OCI-LY7 (cell line): ENCODE results near the gene DHRS12. TPM values are rescaled to one million over a fixed set of nuclear protein-coding genes. Genes with fewer than 3 reads are reported as not detected.
A peak's percentile ranks its signal among the peaks of the same experiment; 100 is the strongest.

Source experiments
- BruUV-seq: library from RNA; stranded (reverse); fragments of 400-500 nt; replicated peaks from 2 replicates; lab custom pipeline; 2021; lab: Mats Ljungman, UMichigan
- CTCF ChIA-PET: fragments of 300-600 bp; sonication (Branson Sonifier 250); formaldehyde crosslinking; loops from one replicate; lab custom pipeline; 2022; ENCODE audit warnings: antibody characterized with exemption; ENCODE audit not compliant: unreplicated experiment; lab: Charles Lee
- POLR2A ChIA-PET: fragments of 300-600 bp; sonication (Branson Sonifier 250); formaldehyde crosslinking; loops from one replicate; lab custom pipeline; 2022; ENCODE audit warnings: antibody characterized with exemption; lab: Charles Lee
- DNase-seq: peaks from one replicate; pipeline ENCODE4 v3.0.0-alpha.2; 2015; ENCODE audit warnings: low spot score
- H2AFZ ChIP-seq: fragments of 200-600 bp; sonication (generic), shearing (Covaris generic); 2 replicates; pipeline ENCODE4 v1.6.1; 2014; ENCODE audit warnings: mild to moderate bottlenecking, antibody characterized with exemption, low read length, moderate library complexity
- H3K27ac ChIP-seq: fragments of 200-600 bp; sonication (generic); 2 replicates; pipeline ENCODE4 v1.5.1; 2014; ENCODE audit warnings: mixed run types, low read depth, mild to moderate bottlenecking, moderate library complexity, low read length, inconsistent platforms; ENCODE audit not compliant: poor library complexity, severe bottlenecking
- H3K36me3 ChIP-seq: fragments of 200-600 bp; sonication (generic); 2 replicates; pipeline ENCODE4 v1.6.1; 2014; ENCODE audit warnings: mild to moderate bottlenecking, antibody characterized with exemption, low read length, moderate library complexity, mixed read lengths; ENCODE audit not compliant: insufficient read depth
- H3K4me1 ChIP-seq: fragments of 200-600 bp; sonication (generic); 2 replicates; pipeline ENCODE4 v1.5.1; 2014; ENCODE audit warnings: mild to moderate bottlenecking, low read length; ENCODE audit not compliant: insufficient read depth, poor library complexity, severe bottlenecking
- H3K4me2 ChIP-seq: fragments of 200-600 bp; sonication (generic); 2 replicates; pipeline ENCODE4 v1.6.1; 2014; ENCODE audit warnings: mild to moderate bottlenecking, low read length
- H3K4me3 ChIP-seq: fragments of 200-600 bp; sonication (generic); 2 replicates; pipeline ENCODE4 v1.5.1; 2014; ENCODE audit warnings: mild to moderate bottlenecking, low read depth, low read length; ENCODE audit not compliant: poor library complexity, severe bottlenecking
- H3K79me2 ChIP-seq: fragments of 200-600 bp; sonication (generic); 2 replicates; pipeline ENCODE4 v1.6.1; 2016; ENCODE audit warnings: low read depth, mild to moderate bottlenecking, low read length, moderate library complexity, mixed read lengths; ENCODE audit not compliant: insufficient read depth
- H3K9me2 ChIP-seq: fragments of 200-600 bp; sonication (generic); 2 replicates; pipeline ENCODE4 v1.6.1; 2016; ENCODE audit warnings: mild to moderate bottlenecking, low read length, mixed read lengths; ENCODE audit not compliant: insufficient read depth
- H3K9me3 ChIP-seq: fragments of 200-600 bp; sonication (generic); 2 replicates; pipeline ENCODE4 v1.6.1; 2014; ENCODE audit warnings: mild to moderate bottlenecking, mixed run types, low read length, mixed read lengths
- H4K20me1 ChIP-seq: fragments of 200-600 bp; sonication (generic); 2 replicates; pipeline ENCODE4 v1.6.1; 2014; ENCODE audit warnings: mild to moderate bottlenecking, antibody characterized with exemption, low read length, moderate library complexity, mixed read lengths; ENCODE audit not compliant: insufficient read depth
- CTCF ChIP-seq: fragments of 200-600 bp; sonication (generic); conservative IDR thresholded peaks from 2 replicates; pipeline ENCODE4 v1.5.1; 2014; ENCODE audit warnings: mild to moderate bottlenecking, antibody characterized with exemption, low read length, moderate library complexity, mixed read lengths
- EZH2phosphoT487 ChIP-seq: fragments of 200-600 bp; sonication (generic); IDR thresholded peaks from 2 replicates; pipeline ENCODE4 v1.6.1; 2018; ENCODE audit warnings: low read depth, borderline replicate concordance, mild to moderate bottlenecking, mixed run types, antibody characterized with exemption, low read length, moderate library complexity, mixed read lengths
- intact Hi-C: fragments of 100-400 bp; cut with micrococcal nuclease; formaldehyde crosslinking; loops from one replicate; pipeline ENCODE4 v1.10.0; 2022; ENCODE audit not compliant: unreplicated experiment
- total RNA-seq, 2 experiments: library from RNA; depleted of rRNA in 1 of 2; stranded (reverse); fragments of >200 nt in 1 of 2; shearing (Covaris generic) in 1 of 2; gene quantifications; 2 replicates each; pipeline ENCODE4 v1.2.3, GENCODE V29; 2014 to 2022

DHRS12 gene
- total RNA-seq, 2 experiments from 2014 or later = 3.5 to 11.9 TPM

GRCh38 chr13:51815848-51816247, 11.9 kb upstream of the DHRS12 start:
- Histone ChIP-seq H3K9me2 (no peaks in the 10 kb centered on the region), H2AFZ (peak overlapping the region; percentile 87; the same call in 1 of the 2 replicates), H3K9me3 (no peaks in the 10 kb centered on the region), H3K4me3 (no peak overlapping the region), H3K4me2 (peak overlapping the region; percentile 79), H3K36me3 (no peaks in the 10 kb centered on the region), H3K4me1 (peaks cover 83% of the 10 kb centered on the region), H4K20me1 (no peaks in the 10 kb centered on the region), H3K79me2 (no peaks in the 10 kb centered on the region), H3K27ac (no peak overlapping the region)
- no TSS peak for BruUV-seq
- intact Hi-C loops = loop anchor here (1.0 to 5.0 kb wide), 4 partner anchors 16 to 311 kb away; no protein-coding TSS in a partner anchor
- no peak for TF ChIP-seq EZH2phosphoT487
- TF ChIP-seq CTCF = no peak
- ChIA-PET CTCF (interaction anchor here (0.6 to 5.0 kb wide), 6 partner anchors 12 to 378 kb away, joined by 4 to 79 read pairs (median 6); partner anchors contain the start of gene TMEM272), POLR2A (interaction anchor here (0.6 to 8.1 kb wide), 7 partner anchors 9 to 531 kb away, joined by 3 to 147 read pairs (median 6); partner anchors contain the start of gene INTS6)
- no peak for DNase-seq

GRCh38 chr13:51814825-51815650, 11.1 kb upstream of the DHRS12 start:
- peak overlapping the region; percentile 87 for H2AFZ ChIP-seq
- peaks cover 82% of the 10 kb centered on the region for H3K4me1 ChIP-seq
- no peaks in the 10 kb centered on the region for H4K20me1 ChIP-seq
- intact Hi-C loops = loop anchor here (1.0 to 5.0 kb wide), 5 partner anchors 17 to 642 kb away; partner anchors contain the start of gene CKAP2
- no peaks in the 10 kb centered on the region for H3K79me2 ChIP-seq
- H3K4me2 ChIP-seq = peak overlapping the region; percentile 79
- H3K4me3 ChIP-seq = peak overlapping the region; percentile 47
- H3K9me2 ChIP-seq = no peaks in the 10 kb centered on the region
- BruUV-seq = no TSS peak
- ChIA-PET CTCF (interaction anchor here (0.6 to 5.0 kb wide), 8 partner anchors 12 to 592 kb away, joined by 3 to 79 read pairs (median 5); partner anchors contain the start of gene TMEM272), POLR2A (interaction anchor here (0.6 to 8.1 kb wide), 8 partner anchors 10 to 361 kb away, joined by 3 to 147 read pairs (median 6); partner anchors contain the start of gene INTS6)
- peak; percentile 90 for DNase-seq
- H3K36me3 ChIP-seq = no peaks in the 10 kb centered on the region
- TF ChIP-seq CTCF (peak; percentile 96), EZH2phosphoT487 (no peak)
- peak overlapping the region; percentile 39 for H3K27ac ChIP-seq
- H3K9me3 ChIP-seq = no peaks in the 10 kb centered on the region
